HepG2 (cell line): Measurements from ENCODE around the gene FDPS. TPM values are rescaled to one million over a fixed set of nuclear protein-coding genes. Genes with fewer than 3 reads are reported as not detected.

Experiments used
- ATM ChIP-seq: fragments of 450-650 bp; IDR thresholded peaks from 2 replicates; pipeline ENCODE4 v1.7.1; 2017; ENCODE audit warnings: mild to moderate bottlenecking, borderline replicate concordance
- NONO ChIP-seq, 2 experiments: fragments of 450-650 bp in 1 of 2; sonication (generic) in 1 of 2; formaldehyde crosslinking in 1 of 2; IDR thresholded peaks in 1 of 2; conservative IDR thresholded peaks in 1 of 2; 2 replicates each; pipeline versions ENCODE4 v1.6.1 to v1.8.0; 2017 to 2022; ENCODE audit warnings: mild to moderate bottlenecking in 1 of 2, missing genetic modification reagents in 1 of 2, moderate library complexity in 1 of 2
- ZBTB7B ChIP-seq: sonication (generic); formaldehyde crosslinking; IDR thresholded peaks from 2 replicates; pipeline ENCODE4 v1.4.0; 2020; ENCODE audit warnings: missing genetic modification reagents
- ZBTB8A ChIP-seq: sonication (generic); formaldehyde crosslinking; IDR thresholded peaks from 2 replicates; pipeline ENCODE4 v1.4.0; 2020; ENCODE audit warnings: mild to moderate bottlenecking, low read depth, missing genetic modification reagents, borderline replicate concordance
- ZEB1 ChIP-seq: IDR thresholded peaks from 2 replicates; pipeline ENCODE4 v1.6.1; 2012; ENCODE audit warnings: mild to moderate bottlenecking, low read depth, inconsistent platforms; ENCODE audit not compliant: insufficient replicate concordance
- ZFP36L2 ChIP-seq: sonication (generic); formaldehyde crosslinking; IDR thresholded peaks from 2 replicates; pipeline ENCODE4 v1.4.0; 2020; ENCODE audit warnings: missing genetic modification reagents
- ZFYVE20 ChIP-seq: sonication (generic); formaldehyde crosslinking; IDR thresholded peaks from 2 replicates; pipeline ENCODE4 v1.8.0; 2023; ENCODE audit warnings: low read depth, mild to moderate bottlenecking, moderate library complexity, missing genetic modification reagents, borderline replicate concordance
- ZNF225 ChIP-seq: sonication (generic); formaldehyde crosslinking; IDR thresholded peaks from 2 replicates; pipeline ENCODE4 v1.4.0; 2020; ENCODE audit warnings: mild to moderate bottlenecking, missing genetic modification reagents
- ZNF260 ChIP-seq: sonication (generic); formaldehyde crosslinking; IDR thresholded peaks from 2 replicates; pipeline ENCODE4 v1.4.0; 2020; ENCODE audit warnings: missing genetic modification reagents, low read depth, mild to moderate bottlenecking, borderline replicate concordance
- ZNF30 ChIP-seq: sonication (generic); formaldehyde crosslinking; IDR thresholded peaks from 2 replicates; pipeline ENCODE4 v1.5.0; 2020; ENCODE audit warnings: mild to moderate bottlenecking, missing genetic modification reagents
- ZNF749 ChIP-seq: sonication (generic); formaldehyde crosslinking; IDR thresholded peaks from 2 replicates; pipeline ENCODE4 v1.8.0; 2022; ENCODE audit warnings: mild to moderate bottlenecking, missing genetic modification reagents, moderate library complexity, borderline replicate concordance
- polyA plus RNA-seq, 8 experiments: library from polyadenylated mRNA; depleted of rRNA in 3 of 8; stranded (reverse) in 7 of 8; unstranded in 1 of 8; fragments of >200 nt; fragmentation: Illumina TruSeq in 4 of 8; extraction: Trizol in 4 of 8; gene quantifications; 2 replicates each; pipeline versions ENCODE4 v1.2.1 to v1.2.3, GENCODE V29; 2011 to 2016; ENCODE audit warnings: low read depth in 4 of 8, missing spikeins in 1 of 8, mixed read lengths in 1 of 8; ENCODE audit not compliant: insufficient read depth in 1 of 8
- total RNA-seq, 5 experiments: library from RNA; depleted of rRNA; stranded (reverse); fragments of >200 nt; fragmentation: Illumina TruSeq; extraction: Trizol; gene quantifications; 2 replicates each; pipeline ENCODE4 v1.2.3, GENCODE V29; 2016; ENCODE audit warnings: low read depth in 1 of 5
- TF ChIP-seq, protein P1 (sequence below): sonication (generic); formaldehyde crosslinking; IDR thresholded peaks from 2 replicates; pipeline ENCODE4 v1.4.0; 2020; ENCODE audit warnings: mild to moderate bottlenecking, missing genetic modification reagents
- TF ChIP-seq, protein P2 (sequence below): sonication (generic); formaldehyde crosslinking; IDR thresholded peaks from 2 replicates; pipeline ENCODE4 v1.4.0; 2020; ENCODE audit warnings: mild to moderate bottlenecking, missing genetic modification reagents

Gene FDPS
- total and polyA plus RNA-seq, 2 of the 13 experiments (the other 11 are each of a cell fraction or from before 2014, with no cell fraction given) = 264 to 519 TPM

DNA sequence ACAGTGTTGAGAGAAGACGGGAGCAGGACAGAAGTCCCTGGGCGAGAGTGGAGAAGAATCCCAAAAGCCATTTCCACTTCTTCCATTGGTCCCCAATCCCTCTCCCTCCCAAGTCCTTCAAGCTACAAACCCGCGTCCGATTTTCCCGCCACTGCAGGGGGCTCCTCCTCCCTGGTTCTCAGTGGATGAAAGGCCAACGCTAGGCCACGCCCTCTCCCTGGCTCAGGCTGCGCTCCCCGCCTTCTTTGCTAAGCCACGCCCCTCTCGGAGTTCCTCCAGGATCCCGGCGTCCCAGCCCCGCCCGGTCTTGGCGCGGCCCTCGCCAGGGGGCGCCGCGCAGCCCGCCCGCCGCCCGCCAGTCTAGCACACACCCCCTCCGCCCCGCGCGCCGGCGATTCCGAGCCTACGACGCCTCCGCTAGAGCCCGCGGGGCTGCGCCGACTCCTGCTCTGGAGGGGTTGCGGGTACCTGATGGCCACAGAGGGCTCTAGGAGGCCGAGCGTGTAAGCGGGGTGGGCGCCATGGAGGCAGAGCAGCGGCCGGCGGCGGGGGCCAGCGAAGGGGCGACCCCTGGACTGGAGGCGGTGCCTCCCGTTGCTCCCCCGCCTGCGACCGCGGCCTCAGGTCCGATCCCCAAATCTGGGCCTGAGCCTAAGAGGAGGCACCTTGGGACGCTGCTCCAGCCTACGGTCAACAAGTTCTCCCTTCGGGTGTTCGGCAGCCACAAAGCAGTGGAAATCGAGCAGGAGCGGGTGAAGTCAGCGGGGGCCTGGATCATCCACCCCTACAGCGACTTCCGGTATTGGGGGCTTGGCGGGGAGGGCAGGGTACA, 31.4 kb upstream of the FDPS start, which contains the start of gene HCN3 (continued):
- no peak for TF ChIP-seq NONO (IDR thresholded peaks at IDR 0.05)
- peak; percentile 71; the same call in 1 of the 2 replicates for TF ChIP-seq NONO (CRISPR knock-in tag; conservative IDR thresholded peaks at IDR 0.05)
- TF ChIP-seq ZNF749 (CRISPR knock-in tag) = peak; percentile 55; the same call in 1 of the 2 replicates
- TF ChIP-seq ZNF225 (CRISPR knock-in tag) = no peak
- no peak for TF ChIP-seq ATM
- TF ChIP-seq, protein P1, sequence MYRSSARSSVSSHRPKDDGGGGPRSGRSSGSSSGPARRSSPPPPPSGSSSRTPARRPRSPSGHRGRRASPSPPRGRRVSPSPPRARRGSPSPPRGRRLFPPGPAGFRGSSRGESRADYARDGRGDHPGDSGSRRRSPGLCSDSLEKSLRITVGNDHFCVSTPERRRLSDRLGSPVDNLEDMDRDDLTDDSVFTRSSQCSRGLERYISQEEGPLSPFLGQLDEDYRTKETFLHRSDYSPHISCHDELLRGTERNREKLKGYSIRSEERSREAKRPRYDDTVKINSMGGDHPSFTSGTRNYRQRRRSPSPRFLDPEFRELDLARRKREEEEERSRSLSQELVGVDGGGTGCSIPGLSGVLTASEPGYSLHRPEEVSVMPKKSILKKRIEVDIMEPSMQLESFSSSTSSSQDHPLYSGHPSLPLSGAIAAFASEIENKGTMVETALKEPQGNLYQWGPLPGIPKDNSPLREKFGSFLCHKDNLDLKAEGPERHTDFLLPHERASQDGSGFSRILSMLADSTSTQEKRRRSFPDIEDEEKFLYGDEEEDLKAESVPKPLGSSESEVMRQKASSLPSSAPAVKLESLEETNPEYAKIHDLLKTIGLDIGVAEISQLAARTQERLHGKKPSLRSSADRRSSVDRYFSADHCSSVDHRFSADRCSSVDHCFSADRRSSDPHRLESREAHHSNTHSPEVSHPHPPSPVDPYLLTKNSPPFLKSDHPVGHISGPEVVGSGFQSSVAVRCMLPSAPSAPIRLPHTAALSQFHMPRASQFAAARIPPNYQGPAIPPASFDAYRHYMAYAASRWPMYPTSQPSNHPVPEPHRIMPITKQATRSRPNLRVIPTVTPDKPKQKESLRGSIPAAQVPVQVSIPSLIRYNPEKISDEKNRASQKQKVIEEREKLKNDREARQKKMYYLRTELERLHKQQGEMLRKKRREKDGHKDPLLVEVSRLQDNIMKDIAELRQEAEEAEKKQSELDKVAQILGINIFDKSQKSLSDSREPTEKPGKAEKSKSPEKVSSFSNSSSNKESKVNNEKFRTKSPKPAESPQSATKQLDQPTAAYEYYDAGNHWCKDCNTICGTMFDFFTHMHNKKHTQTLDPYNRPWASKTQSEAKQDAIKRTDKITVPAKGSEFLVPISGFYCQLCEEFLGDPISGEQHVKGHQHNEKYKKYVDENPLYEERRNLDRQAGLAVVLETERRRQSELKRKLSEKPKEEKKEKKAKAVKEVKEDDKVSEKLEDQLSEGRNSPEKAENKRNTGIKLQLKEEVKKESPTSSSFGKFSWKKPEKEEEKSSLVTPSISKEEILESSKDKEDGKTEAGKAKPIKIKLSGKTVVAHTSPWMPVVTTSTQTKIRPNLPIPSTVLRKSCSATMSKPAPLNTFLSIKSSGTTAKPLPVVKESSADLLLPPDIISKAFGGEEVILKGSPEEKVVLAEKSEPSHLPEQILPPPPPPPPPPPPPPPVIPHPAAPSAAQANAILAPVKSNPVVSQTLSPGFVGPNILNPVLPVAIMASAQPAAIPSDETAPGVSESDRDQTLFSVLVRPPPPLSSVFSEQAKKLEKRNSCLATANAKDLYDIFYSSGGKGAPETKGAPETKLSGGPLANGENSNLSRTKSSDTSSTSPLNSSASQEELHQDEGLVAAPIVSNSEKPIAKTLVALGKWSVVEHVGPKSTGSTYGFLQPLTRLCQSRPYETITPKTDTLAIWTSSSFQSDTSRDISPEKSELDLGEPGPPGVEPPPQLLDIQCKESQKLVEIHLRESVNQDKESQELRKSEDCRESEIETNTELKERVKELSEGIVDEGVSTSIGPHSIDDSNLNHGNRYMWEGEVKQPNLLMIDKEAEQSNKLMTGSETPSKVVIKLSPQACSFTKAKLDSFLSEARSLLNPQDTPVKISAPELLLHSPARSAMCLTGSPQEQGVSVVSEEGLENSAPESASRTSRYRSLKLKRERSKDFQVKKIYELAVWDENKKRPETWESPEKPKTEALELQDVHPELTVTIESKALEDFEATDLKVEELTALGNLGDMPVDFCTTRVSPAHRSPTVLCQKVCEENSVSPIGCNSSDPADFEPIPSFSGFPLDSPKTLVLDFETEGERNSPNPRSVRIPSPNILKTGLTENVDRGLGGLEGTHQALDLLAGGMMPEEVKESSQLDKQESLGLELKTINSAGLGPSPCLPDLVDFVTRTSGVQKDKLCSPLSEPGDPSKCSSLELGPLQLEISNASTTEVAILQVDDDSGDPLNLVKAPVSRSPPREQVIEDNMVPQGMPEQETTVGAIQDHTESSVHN (CRISPR knock-in tag) = no peak
- TF ChIP-seq ZFYVE20 = no peak
- TF ChIP-seq ZBTB7B (CRISPR knock-in tag) = no peak; the same call in 1 of the 2 replicates
- TF ChIP-seq, protein P2, sequence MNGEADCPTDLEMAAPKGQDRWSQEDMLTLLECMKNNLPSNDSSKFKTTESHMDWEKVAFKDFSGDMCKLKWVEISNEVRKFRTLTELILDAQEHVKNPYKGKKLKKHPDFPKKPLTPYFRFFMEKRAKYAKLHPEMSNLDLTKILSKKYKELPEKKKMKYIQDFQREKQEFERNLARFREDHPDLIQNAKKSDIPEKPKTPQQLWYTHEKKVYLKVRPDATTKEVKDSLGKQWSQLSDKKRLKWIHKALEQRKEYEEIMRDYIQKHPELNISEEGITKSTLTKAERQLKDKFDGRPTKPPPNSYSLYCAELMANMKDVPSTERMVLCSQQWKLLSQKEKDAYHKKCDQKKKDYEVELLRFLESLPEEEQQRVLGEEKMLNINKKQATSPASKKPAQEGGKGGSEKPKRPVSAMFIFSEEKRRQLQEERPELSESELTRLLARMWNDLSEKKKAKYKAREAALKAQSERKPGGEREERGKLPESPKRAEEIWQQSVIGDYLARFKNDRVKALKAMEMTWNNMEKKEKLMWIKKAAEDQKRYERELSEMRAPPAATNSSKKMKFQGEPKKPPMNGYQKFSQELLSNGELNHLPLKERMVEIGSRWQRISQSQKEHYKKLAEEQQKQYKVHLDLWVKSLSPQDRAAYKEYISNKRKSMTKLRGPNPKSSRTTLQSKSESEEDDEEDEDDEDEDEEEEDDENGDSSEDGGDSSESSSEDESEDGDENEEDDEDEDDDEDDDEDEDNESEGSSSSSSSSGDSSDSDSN = peak; percentile 74; the same call in 1 of the 2 replicates
- no peak for TF ChIP-seq ZNF30 (CRISPR knock-in tag)
- TF ChIP-seq ZNF260 (CRISPR knock-in tag) = no peak
- no peak for TF ChIP-seq ZBTB8A (CRISPR knock-in tag)
- no peak for TF ChIP-seq ZEB1
- no peak for TF ChIP-seq ZFP36L2 (CRISPR knock-in tag)
